ENCODE measurements around the gene RPL21.

DNA sequence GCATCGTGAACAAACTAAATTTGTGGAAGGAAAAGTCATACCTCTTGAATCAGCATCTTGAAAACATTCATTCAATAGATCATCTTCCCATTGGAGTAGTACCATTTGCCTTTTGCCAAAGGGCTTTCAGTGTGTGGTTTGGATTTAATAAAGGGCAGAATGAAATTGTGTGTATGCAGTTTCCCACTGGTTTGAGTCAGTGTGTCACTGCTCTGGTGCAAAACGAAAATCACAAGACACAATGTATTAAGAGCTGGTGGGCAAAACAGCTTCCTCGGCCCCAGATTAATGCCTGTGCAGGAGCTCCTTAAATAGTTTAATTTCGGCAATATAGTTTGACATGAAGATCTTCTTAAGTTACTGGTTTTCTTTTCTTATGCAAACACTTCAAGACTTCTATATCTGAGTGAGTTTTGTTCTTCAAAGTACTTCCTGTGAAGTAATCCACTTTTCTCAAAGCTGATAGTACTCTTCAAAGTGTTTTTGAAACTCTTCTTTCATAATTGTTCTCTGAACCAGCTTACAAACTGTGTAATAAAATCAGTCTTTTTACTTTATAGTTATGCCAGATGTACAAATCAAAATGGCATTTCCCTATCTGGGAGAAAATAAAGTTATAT lies 51.4 kb downstream of the RPL21 start:
- no peak for TF ChIP-seq EZH2phosphoT487 (IDR thresholded peaks at IDR 0.05)
- TF ChIP-seq, protein P1, sequence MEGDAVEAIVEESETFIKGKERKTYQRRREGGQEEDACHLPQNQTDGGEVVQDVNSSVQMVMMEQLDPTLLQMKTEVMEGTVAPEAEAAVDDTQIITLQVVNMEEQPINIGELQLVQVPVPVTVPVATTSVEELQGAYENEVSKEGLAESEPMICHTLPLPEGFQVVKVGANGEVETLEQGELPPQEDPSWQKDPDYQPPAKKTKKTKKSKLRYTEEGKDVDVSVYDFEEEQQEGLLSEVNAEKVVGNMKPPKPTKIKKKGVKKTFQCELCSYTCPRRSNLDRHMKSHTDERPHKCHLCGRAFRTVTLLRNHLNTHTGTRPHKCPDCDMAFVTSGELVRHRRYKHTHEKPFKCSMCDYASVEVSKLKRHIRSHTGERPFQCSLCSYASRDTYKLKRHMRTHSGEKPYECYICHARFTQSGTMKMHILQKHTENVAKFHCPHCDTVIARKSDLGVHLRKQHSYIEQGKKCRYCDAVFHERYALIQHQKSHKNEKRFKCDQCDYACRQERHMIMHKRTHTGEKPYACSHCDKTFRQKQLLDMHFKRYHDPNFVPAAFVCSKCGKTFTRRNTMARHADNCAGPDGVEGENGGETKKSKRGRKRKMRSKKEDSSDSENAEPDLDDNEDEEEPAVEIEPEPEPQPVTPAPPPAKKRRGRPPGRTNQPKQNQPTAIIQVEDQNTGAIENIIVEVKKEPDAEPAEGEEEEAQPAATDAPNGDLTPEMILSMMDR (IDR thresholded peaks at IDR 0.05), result no peak

All from neural progenitor cell (in vitro differentiated cells).